Right ventricle myocardium superior (tissue), 1 donor: ENCODE measurements around the gene CX3CL1. TPM values are rescaled to one million over a fixed set of nuclear protein-coding genes. Genes with fewer than 3 reads are reported as not detected.
"Not testable (repeated sequence)": the region's sequence is repeated elsewhere in the genome, so short reads cannot be mapped to it uniquely, and the experiment has no call there.

Source experiments
- ATAC-seq: fragments of 200-7000 bp; cut with Tn5 transposase; one replicate; pipeline ENCODE4 v1.9.1; 2020; ENCODE audit warnings: mild to moderate bottlenecking; ENCODE audit not compliant: poor library complexity
- DNase-seq: peaks from one replicate; pipeline ENCODE4 v3.0.0-alpha.2; 2020
- intact Hi-C: fragments of 100-400 bp; cut with DNase I; formaldehyde crosslinking; loops from one replicate; pipeline ENCODE4 v1.11.2; 2022
- total RNA-seq: library from RNA; stranded (reverse); fragmentation: NEBNext Ultra II Directional; extraction: Animal tissue kit (Norgen Biotek cat#: 25700); gene quantifications from one replicate; pipeline ENCODE4 v1.2.1, GENCODE V29; 2021
- donor health status: DM: no; HTN: yes; CAD: no; lungs with severe emphysema.

The CX3CL1 gene
- total RNA-seq, 1 donor from 2014 or later, result 11.6 TPM

DNA sequence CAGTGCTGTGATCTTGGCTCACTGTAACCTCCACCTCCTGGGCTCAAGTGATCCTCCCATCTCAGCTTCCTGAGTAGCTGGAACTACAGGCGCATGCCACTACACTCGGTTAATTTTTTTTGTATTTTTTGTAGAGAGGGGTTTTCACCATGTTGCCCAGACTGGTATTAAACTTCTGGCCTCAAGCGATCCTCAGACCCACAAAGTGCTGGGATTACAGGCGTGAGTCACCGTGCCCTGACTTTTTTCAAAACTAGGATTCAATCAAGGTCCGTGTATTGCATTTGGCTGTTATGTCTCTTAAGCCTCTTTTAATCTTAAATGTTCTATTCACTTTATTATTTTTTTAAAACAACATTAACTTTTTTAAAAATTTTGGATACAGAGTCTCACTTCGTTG lies 18.0 kb upstream of the CX3CL1 start:
- intact Hi-C loops, result no loop called here
- DNase-seq (no peak), ATAC-seq (no peak)

DNA sequence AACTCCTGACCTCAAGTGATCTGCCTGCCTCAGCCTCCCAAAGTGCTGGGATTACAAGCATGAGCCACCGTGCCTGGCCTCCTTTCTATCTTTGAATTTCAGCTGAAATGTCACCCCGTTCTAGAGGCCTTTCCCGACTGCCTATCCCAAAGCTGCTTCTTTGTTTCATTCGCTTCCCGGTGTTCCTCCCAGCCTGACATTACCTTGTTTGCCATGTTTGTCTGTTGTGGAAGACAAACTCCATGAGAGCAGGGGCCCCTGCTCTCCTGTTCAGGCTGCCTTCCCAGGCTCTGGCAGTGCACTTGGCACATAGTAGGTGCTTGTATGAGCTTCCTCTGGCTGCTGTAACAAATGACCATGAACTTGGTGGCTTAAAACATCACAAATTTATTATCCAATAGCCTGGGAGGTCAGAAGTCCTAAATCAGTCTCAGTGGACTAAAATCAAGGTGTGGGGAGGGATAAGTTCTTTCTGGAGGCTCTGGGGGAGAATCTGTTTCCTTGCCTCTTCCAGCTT lies 16.3 kb upstream of the CX3CL1 start:
- intact Hi-C loops, result no loop called here
- DNase-seq (no peak), ATAC-seq (no peak)

DNA sequence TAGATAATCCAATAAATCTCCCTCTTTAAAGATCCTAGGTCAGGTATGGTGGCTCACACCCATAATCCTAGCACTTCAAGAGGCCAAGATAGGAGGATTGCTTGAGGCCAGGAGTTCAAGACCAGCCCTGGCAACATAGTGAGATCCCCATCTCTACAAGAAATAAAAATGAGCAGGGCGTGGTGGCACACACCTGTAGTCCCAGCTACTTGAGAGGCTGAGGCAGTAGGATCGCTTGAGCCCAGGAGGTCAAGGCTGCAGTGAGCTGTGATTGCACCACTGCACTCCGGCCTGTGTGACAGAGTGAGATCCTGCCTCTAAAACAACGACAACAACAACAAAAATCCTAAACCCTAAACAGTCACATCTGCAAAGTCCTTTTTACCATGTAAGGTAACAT lies 15.7 kb upstream of the CX3CL1 start:
- DNase-seq, result no peak
- no peak for ATAC-seq
- intact Hi-C loops, result no loop called here

DNA sequence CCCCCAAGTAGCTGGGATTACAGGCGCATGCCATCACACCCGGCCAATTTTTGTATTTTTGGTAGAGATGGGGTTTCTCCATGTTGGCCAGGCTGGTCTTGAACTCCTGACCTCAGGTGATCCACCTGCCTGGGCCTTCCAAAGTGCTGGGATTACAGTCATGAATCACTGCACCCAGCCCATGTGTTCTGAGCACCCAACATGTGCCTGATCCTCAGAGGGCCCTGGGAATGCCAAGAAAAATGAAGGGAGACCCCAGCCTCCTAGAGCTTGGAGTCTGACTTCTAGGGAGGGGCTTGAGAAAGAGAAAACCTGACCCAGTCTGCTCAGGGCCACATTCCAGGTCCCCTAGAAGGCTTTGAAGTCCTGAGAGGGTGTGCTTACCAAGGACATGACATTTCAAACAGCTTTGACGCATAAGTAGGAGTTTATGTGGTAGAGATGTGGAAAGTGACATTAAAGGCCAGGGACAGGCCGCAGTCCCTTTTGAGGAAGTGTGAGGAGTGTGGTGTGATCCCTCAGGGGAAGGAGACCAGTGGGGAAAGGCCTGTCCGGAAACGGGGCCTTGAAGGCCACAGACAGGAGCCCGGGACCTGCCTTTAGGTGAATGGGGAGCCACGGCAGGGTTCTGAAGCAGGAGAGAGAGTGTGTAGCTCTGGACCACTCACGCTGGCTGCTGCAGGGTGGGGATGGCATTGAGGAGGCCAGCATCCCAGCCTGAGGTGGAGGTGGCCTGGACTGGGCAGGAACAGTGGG lies 14.8 kb upstream of the CX3CL1 start:
- ATAC-seq (no peak), DNase-seq (no peak)
- intact Hi-C loops, result no loop called here

DNA sequence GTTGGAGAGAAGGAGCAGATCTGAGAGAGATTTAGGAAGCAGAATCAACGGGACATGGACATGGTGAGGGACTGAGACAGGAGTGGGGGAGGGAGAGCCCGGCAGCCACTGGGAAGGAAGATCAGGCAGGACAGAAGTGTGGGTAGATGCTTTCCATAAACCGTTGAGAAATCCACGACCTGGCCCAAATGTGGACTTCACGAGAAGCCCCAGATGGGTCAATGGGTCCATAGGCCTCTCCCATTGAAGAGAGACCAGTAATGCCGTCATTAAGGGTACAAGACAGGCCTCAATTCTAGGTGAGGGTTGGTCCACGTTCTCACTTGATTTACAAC lies 14.2 kb upstream of the CX3CL1 start:
- ATAC-seq, result no peak
- no peak for DNase-seq
- intact Hi-C loops, result no loop called here

DNA sequence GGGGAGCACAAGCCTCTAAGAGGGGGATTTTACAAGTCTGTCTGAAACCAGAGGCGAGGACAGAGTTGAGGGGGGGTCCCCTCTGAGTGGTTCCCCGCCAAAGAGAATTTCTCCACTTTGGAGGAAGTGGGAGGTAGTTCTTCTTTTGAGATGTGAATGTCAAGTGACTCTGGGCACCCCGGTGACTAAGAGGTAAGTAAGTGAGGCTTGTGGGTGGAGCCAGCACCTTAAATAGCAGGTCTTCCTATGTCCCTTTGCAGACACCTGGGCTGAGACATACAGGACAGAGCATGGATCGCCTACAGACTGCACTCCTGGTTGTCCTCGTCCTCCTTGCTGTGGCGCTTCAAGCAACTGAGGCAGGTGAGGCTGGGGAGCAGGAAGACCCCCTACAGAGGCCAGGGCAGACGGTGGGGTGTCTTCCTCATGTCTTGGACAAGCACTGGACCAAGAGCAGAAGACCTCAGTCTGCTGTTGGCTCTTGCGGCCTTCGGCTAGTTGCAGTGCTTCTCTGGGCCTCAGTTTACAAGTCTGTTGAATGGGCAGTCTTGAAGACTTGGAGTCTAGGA lies 13.7 kb upstream of the CX3CL1 start, which contains the start of gene CCL22:
Gene CCL22 (plus strand): TSS at position 257 of the 569 bp plus-strand sequence. CDS start 34 bp downstream, at position 291.
- intact Hi-C loops, result no loop called here
- ATAC-seq (no peak), DNase-seq (no peak)

DNA sequence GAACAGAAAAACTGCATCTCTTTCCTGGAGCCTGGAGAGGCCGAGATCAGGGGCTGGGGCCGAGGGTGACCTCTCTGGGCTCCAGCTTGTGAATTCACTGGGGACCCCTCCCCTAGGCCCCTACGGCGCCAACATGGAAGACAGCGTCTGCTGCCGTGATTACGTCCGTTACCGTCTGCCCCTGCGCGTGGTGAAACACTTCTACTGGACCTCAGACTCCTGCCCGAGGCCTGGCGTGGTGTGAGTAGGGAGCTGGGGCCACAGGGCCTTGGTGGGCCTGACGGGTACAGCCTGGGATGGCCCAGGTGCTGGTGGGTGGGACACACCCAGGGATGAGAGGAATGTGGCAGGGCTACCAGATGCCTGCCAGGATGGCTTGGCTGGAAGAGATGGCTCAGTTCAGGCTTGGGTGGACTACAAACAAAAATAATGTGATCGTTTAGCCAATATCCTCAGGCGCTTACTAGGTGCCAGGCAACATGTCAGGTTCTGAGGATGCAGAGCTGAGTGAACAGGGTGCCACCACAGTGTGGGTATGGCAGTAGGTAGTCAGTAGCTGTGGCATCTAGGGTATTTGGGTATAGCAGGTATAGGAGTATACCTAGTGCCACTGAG lies 11.9 kb upstream of the CX3CL1 start:
- intact Hi-C loops, result no loop called here
- ATAC-seq (no peak), DNase-seq (no peak)

DNA sequence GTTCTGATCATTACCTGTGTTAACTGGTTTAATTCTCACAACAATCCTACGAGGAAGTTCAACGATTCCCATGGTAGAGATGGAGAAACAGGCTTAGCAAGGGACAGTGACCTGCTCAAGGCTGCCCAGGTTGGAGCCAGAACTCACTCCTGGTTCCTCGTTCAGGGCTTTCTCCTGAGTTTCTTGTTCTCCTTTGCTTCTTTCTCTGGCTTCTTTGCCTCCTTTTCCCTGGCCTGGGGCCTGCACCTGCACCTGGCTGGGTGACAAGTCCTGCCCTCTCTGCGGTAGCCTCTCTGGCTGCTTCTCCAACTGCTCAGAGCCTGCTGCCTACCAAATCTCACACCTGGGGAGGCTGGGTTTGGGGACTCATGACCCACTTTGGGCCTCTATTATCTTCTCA lies 10.9 kb upstream of the CX3CL1 start:
- DNase-seq (no peak), ATAC-seq (no peak)
- intact Hi-C loops, result no loop called here

DNA sequence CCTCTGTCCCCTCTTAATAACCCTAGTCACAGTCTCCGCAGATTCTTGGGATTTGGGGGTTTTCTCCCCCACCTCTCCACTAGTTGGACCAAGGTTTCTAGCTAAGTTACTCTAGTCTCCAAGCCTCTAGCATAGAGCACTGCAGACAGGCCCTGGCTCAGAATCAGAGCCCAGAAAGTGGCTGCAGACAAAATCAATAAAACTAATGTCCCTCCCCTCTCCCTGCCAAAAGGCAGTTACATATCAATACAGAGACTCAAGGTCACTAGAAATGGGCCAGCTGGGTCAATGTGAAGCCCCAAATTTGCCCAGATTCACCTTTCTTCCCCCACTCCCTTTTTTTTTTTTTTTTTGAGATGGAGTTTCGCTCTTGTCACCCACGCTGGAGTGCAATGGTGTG lies 8.1 kb upstream of the CX3CL1 start:
- intact Hi-C loops, result no loop called here
- ATAC-seq, result no peak
- no peak for DNase-seq

DNA sequence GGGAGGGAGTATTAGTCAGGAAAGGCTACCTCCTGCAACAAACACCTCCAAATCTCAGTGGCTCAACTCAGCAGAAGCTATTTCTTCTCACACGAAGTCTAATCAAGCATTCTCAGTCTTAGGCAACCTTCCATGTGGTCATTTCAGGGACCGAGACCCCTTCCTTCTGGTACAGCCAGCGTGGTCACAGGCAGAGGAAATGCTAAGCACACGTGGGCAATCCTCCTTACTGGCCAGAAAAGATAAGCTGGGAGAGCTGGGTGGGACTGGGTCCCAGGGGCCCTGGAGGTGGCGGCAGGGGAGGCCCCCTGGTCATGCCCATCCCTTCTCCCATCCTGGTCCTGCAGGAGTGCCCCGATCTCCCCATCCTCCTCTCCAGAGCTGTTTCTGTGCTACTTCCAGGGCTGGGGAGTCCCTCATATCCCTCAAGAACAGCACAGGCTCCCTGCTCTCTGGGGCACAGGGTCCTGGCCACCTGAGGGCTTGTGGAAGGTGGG lies 5.7 kb upstream of the CX3CL1 start:
- intact Hi-C loops, result no loop called here

DNA sequence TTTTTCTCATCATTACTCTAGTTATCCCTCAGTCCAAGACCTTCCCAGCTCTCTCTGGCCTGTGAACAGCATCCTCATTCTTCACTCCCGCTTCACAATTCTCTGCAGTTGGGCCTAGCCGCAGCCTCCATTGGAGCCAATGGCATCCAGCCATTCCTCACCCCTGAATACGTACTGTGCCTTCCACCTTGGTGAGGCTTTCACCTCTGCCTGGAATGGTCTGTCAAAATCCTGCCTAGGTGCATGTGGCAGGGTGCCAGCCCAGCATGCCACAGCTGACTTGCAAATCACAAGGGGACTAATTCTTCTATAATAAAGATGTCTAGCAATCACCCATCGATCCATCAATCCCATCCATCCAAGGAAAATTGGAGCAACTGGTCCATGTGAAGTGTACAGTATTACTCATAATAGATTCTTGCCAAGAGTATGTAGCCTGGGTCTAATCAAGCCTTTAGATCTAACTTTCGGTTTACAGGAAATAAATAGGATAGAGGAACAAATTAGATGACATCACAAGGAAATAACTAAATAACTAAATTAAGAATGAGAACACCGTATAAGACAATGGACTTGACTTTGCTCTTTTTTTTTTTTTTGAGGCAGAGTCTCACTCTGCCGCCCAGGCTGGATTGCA lies 5.1 kb upstream of the CX3CL1 start:
- intact Hi-C loops, result no loop called here
- DNase-seq, result no peak
- ATAC-seq, result no peak

More for the DNA sequence above, 5.7 kb upstream of the CX3CL1 start:
- DNase-seq, result no peak
- no peak for ATAC-seq

DNA sequence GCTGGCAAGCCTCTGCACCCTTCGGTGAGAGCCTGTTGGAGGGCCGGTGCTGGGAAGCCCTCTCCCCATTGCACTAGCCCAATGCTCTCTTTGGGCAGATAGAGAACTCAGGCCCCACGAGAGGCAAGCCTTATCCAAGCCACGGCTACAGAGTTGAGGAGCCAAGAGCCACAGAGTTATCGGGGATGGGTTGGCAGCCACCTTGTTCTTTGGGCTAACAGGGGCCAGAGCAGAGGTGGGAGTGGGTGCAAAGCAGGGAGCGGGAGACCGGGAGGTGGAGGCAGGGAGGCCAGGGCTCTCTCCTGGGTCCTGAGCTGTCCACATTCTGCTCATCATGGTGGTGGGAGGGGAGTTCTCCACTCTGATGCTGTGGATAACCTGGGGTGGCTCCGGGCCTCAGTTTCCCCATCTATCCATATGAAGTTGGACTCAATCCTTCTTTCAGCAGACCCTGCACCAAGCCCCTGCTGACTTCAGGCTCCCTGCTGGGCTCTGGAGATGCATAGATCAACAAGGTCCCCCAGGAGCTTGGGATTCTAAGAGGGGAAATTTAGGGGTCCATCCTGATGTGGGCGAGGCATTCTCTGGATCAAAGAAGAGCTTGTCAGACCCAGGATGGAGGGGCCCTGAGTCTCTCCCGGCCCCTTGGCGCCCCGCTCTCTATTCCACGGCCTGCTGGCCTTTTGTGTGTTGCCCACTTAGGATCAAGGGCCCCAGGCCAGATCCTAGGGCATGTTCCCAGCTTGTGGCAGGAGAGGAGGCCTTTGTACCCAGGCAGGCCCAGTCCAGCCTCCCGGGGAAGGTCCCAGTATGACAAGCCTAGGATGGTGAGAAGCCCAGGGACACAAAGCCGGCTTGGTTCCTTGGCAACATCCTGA lies 557 bp upstream of the CX3CL1 start:
- ATAC-seq (no peak), DNase-seq (no peak)
- intact Hi-C loops, result loop anchor here (5.0 kb wide), 1 partner anchor 69 kb away; no protein-coding TSS in a partner anchor

DNA sequence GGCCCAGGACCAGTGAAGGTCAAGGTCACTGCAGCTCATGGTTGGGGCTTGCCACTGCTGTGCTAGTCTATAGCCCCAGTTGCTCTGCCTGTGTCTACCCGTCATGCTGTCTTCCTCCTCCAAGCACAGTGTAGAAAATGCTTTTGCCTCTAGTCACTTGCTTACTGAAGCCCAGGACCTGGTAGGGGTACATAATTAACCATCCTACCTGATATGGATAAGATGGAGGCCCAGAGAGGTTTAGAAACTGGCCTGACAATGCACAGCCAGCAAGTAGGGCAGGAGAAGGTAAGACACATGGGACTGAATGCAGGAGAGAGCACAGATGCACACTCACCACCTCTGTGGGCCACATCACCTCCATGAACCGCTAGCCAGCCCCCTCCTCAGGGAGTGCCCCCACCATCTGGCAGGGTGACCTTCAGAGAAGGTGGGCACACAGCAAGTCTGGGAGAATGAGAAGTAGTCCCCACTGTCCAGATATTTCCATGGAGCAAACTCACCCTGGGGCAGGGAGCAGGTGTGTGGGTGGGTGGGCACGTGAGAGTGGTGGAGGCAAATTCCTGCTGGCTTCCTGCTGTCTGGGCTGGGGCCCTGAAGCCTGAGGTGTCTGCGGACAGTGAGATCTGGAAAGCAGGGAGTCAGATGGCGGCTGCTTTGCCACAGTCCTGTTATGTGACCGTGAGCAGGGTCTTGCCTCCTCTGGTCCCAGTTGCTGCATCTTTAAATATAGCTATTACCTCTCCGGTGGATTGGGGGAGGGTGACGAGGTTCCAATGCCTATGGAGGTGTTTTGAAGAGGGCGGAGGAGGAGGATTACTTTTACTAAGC lies 1.0 kb downstream of the CX3CL1 start:
- ATAC-seq, result no peak

DNA sequence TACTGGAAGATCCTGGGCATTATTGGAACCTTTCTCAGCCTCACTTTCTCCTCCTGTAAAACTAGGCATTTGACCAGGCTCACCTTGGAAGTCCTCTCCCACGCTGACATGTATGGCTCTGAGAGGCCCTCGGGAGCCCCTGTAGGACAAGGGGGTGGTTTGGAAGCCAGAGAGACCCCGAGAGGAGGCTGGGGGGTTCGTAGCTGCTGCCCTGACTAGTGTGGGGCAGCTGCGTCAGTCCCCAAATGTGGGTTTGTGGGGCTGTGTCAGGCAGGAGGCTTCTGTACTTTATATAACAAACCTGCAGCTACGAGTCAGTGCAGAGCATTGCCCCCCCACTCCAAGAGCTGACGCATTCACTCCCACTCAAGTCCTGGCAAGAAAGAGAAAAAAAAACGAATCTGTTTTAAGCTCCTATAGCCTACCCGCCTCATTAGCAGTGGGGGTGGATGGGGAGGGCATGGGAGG lies 1.8 kb downstream of the CX3CL1 start:
- intact Hi-C loops, result loop anchor here (5.0 kb wide), 1 partner anchor 72 kb away; no protein-coding TSS in a partner anchor
- DNase-seq (no peak), ATAC-seq (no peak)

More for the DNA sequence above, 1.0 kb downstream of the CX3CL1 start:
- no peak for DNase-seq
- intact Hi-C loops, result loop anchor here (5.0 kb wide), 1 partner anchor 71 kb away; no protein-coding TSS in a partner anchor

DNA sequence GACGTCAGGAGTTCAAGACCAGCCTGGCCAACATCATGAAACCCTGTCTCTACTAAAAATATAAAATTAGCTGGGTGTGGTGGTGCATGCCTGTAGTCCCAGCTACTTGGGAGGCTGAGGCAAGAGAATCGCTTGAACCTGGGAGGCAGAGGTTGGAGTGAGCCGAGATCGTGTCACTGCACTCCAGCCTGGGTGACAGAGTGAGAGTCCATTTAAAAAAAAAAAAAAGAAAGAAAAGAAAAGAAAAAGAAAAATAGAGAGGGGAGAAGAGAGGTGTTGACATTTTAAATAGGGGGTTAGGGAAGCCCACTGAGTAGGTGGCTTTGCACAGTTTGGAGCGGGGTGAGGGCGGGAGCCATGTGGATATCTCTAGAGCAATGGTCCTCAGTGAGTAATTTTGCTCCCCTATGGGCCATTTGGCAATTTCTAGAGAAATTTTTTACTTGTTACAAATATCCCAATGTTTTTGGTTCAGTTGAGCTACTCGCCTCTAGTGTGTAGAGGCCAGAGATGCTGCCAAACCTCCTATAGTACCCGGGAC lies 2.7 kb downstream of the CX3CL1 start:
- DNase-seq, ATAC-seq: not testable (repeated sequence)
- intact Hi-C loops, result loop anchor here (5.0 kb wide), 1 partner anchor 73 kb away; no protein-coding TSS in a partner anchor

DNA sequence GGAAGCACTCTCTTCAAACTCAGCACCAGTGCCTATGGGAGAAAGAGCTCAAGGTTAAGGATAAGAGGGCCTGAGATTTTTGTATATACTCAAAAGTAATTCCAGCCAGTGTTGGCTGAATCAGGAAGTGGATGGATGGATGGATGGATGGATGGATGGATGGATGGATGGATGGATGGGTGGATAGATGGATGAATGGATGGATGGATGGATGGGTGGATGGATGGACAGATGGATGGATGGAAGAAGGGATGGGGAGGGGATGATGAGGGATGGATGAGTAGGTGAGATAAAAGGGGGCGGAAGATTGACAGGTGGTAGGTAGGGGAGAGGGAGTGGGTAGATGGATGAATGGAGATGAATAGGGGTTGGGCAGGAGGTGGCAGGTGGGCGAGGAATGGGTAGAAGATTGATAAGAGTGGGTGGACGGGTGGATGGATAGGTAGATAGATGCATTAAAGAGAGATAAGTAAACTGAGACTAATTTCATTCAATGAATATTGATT lies 4.1 kb downstream of the CX3CL1 start:
- ATAC-seq, result no peak

More for the DNA sequence above, 4.1 kb downstream of the CX3CL1 start:
- no peak for DNase-seq
- intact Hi-C loops, result no loop called here
